DOHH2 (cell line): ENCODE results near the gene GRK1.

Experiments used
- H3F3A ChIP-seq: fragments of 200-600 bp; sonication (generic), shearing (Covaris generic); 2 replicates; pipeline ENCODE4 v1.6.0; 2016; ENCODE audit warnings: antibody characterized with exemption, mild to moderate bottlenecking; ENCODE audit not compliant: control insufficient read depth, insufficient read depth
- H3K27ac ChIP-seq: fragments of 200-600 bp; sonication (generic); 2 replicates; pipeline ENCODE4 v1.5.1; 2014; ENCODE audit warnings: low read depth, mild to moderate bottlenecking, low read length, moderate library complexity
- H3K27me3 ChIP-seq: fragments of 200-600 bp; sonication (generic); 2 replicates; pipeline ENCODE4 v1.6.1; 2014; ENCODE audit warnings: mild to moderate bottlenecking, low read length, mixed read lengths; ENCODE audit not compliant: control insufficient read depth
- H3K36me3 ChIP-seq: fragments of 200-600 bp; sonication (generic); 2 replicates; pipeline ENCODE4 v1.6.1; 2014; ENCODE audit warnings: mild to moderate bottlenecking, low read length, moderate library complexity, mixed read lengths; ENCODE audit not compliant: control insufficient read depth
- H3K4me1 ChIP-seq: fragments of 200-600 bp; sonication (generic); 2 replicates; pipeline ENCODE4 v1.6.1; 2014; ENCODE audit warnings: mild to moderate bottlenecking, low read length, mixed read lengths; ENCODE audit not compliant: control insufficient read depth
- H3K4me2 ChIP-seq: fragments of 200-600 bp; sonication (generic); 2 replicates; pipeline ENCODE4 v1.6.0; 2014; ENCODE audit warnings: mild to moderate bottlenecking, low read length, moderate library complexity
- H3K4me3 ChIP-seq: fragments of 200-600 bp; sonication (generic); 2 replicates; pipeline ENCODE4 v1.5.1; 2014; ENCODE audit warnings: mild to moderate bottlenecking, low read length, mixed read lengths
- H3K79me2 ChIP-seq: fragments of 200-600 bp; sonication (generic); 2 replicates; pipeline ENCODE4 v1.6.1; 2014; ENCODE audit warnings: mild to moderate bottlenecking, low read length, mixed read lengths; ENCODE audit not compliant: control insufficient read depth
- H3K9me2 ChIP-seq: fragments of 200-600 bp; sonication (generic); replicated peaks from 2 replicates; pipeline ENCODE4 v1.6.1; 2014; ENCODE audit warnings: mild to moderate bottlenecking, low read length, mixed read lengths; ENCODE audit not compliant: control insufficient read depth
- H3K9me3 ChIP-seq: fragments of 200-600 bp; sonication (generic); 2 replicates; pipeline ENCODE4 v1.6.1; 2014; ENCODE audit warnings: antibody characterized with exemption, low read length, mixed read lengths; ENCODE audit not compliant: control insufficient read depth, insufficient read depth
- H4K20me1 ChIP-seq: fragments of 200-600 bp; sonication (generic); 2 replicates; pipeline ENCODE4 v1.6.0; 2014; ENCODE audit warnings: low read depth, mild to moderate bottlenecking, antibody characterized with exemption, low read length, moderate library complexity; ENCODE audit not compliant: control insufficient read depth, insufficient read depth
- EZH2phosphoT487 ChIP-seq: fragments of 200-600 bp; sonication (generic); IDR thresholded peaks from 2 replicates; pipeline ENCODE4 v1.6.1; 2017; ENCODE audit warnings: borderline replicate concordance, mild to moderate bottlenecking, antibody characterized with exemption, low read length, moderate library complexity, mixed read lengths
- TF ChIP-seq, protein P1 (sequence below): fragments of 200-600 bp; sonication (generic); IDR thresholded peaks from one replicate; pipeline ENCODE4 v1.5.1; 2014; ENCODE audit warnings: antibody characterized with exemption, mild to moderate bottlenecking, low read depth, low read length; ENCODE audit not compliant: poor library complexity, severe bottlenecking

The GRK1 gene

DNA sequence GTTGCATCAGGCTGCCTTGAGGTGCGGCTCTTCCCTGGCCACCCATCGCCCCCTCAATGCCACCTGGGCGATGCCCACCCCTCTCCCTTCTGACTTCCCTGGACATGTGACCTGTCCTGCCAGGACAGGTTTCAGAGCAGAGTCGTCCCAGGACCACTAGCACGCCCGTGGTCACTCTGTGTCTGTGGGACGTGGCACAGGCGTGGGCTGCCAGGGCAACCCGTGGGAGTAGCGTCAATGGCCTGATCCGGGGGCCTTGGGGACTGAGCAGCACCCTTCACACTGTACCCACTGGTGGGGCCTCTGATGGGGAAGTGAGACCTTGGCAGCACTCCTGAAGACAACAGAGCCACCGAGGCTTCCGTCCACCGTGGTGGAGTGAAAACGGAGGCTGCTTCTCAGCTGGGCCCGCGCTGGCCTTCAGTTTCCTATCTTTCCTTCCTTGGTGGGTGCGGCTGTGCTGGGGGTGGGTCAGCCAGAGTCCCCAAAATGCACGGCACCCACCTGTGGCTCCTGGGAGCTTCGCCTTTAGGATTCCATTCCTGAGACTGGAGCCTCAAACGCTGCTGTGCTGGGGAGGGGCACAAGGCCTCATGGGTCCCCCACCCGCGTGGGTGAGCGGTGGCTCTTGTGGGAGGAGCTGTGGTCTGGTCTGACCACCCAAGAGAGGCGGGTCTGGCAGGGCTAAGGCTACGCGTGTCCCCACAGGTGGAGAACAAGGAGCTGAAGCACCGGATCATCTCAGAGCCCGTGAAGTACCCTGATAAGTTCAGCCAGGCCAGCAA lies 65.3 kb downstream of the GRK1 start:
- Histone ChIP-seq H3K4me2 (no peak overlapping the region), H3K9me2 (no peaks in the 10 kb centered on the region), H3K27me3 (no peaks in the 10 kb centered on the region), H3K27ac (no peak overlapping the region), H3K4me3 (no peak overlapping the region), H3K79me2 (no peaks in the 10 kb centered on the region), H3F3A (0 out of 2 replicates have a peak, but pooled peaks cover 10% of the 10 kb centered on the region), H4K20me1 (no peaks in the 10 kb centered on the region), H3K36me3 (no peaks in the 10 kb centered on the region), H3K9me3 (peaks cover 46% of the 10 kb centered on the region; the same call in 1 of the 2 replicates), H3K4me1 (no peaks in the 10 kb centered on the region)
- TF ChIP-seq, protein P1, sequence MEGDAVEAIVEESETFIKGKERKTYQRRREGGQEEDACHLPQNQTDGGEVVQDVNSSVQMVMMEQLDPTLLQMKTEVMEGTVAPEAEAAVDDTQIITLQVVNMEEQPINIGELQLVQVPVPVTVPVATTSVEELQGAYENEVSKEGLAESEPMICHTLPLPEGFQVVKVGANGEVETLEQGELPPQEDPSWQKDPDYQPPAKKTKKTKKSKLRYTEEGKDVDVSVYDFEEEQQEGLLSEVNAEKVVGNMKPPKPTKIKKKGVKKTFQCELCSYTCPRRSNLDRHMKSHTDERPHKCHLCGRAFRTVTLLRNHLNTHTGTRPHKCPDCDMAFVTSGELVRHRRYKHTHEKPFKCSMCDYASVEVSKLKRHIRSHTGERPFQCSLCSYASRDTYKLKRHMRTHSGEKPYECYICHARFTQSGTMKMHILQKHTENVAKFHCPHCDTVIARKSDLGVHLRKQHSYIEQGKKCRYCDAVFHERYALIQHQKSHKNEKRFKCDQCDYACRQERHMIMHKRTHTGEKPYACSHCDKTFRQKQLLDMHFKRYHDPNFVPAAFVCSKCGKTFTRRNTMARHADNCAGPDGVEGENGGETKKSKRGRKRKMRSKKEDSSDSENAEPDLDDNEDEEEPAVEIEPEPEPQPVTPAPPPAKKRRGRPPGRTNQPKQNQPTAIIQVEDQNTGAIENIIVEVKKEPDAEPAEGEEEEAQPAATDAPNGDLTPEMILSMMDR, result no peak
- TF ChIP-seq EZH2phosphoT487, result no peak

DNA sequence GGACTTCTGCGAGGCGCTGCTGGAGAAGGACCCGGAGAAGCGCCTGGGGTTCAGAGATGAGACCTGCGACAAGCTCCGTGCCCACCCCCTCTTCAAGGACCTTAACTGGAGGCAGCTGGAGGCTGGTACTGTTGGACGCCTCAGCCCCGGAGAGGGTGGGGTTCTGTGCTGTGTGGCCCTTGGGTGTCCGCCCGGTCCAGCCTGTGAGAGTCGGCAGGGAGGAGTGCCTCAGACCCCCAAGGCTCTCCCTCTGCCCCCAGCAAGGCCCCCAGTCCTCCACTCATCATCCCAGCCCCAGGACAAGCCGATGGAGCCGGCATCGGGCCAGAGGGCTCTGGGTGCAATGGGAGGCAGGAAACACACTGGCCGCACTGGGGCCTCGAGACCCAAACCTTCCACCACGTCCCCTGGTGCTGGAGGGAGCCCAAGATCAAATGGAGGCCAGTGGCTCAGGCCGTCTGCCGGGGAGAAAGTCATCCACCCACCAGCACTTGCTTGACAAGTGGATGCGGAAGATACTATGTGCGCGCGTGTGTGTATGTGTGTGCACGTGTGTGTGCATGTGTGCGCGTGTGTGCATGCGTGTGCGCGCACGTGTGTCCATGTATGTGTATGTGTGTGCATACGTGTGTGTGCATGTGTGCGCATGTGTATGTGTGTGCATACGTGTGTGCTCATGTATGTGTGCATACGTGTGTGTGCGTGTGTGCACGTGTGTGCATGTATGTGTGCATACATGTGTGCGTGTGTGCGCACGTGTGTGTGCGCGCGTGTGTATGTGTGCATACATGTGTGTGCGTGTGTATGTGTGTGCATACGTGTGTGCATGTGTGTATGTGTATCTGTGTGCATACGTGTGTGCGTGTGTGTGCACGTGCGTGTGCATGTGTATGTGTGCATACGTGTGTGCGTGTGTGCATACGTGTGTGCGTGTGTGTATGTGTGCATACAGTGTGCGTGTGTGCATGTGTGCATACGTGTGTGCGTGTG lies 66.2 kb downstream of the GRK1 start:
- H3K27ac ChIP-seq, result no peak overlapping the region
- peaks cover 46% of the 10 kb centered on the region; the same call in 1 of the 2 replicates for H3K9me3 ChIP-seq
- no peaks in the 10 kb centered on the region for H3K4me1 ChIP-seq
- no peaks in the 10 kb centered on the region for H3K79me2 ChIP-seq
- no peaks in the 10 kb centered on the region for H3K36me3 ChIP-seq
- H3K27me3 ChIP-seq, result no peaks in the 10 kb centered on the region
- no peaks in the 10 kb centered on the region for H4K20me1 ChIP-seq
- TF ChIP-seq, protein P1, result no peak
- TF ChIP-seq EZH2phosphoT487, result no peak
- H3K4me2 ChIP-seq, result no peak overlapping the region
- no peak overlapping the region for H3K4me3 ChIP-seq
- H3K9me2 ChIP-seq, result no peaks in the 10 kb centered on the region
- H3F3A ChIP-seq, result 0 out of 2 replicates have a peak, but pooled peaks cover 10% of the 10 kb centered on the region

DNA sequence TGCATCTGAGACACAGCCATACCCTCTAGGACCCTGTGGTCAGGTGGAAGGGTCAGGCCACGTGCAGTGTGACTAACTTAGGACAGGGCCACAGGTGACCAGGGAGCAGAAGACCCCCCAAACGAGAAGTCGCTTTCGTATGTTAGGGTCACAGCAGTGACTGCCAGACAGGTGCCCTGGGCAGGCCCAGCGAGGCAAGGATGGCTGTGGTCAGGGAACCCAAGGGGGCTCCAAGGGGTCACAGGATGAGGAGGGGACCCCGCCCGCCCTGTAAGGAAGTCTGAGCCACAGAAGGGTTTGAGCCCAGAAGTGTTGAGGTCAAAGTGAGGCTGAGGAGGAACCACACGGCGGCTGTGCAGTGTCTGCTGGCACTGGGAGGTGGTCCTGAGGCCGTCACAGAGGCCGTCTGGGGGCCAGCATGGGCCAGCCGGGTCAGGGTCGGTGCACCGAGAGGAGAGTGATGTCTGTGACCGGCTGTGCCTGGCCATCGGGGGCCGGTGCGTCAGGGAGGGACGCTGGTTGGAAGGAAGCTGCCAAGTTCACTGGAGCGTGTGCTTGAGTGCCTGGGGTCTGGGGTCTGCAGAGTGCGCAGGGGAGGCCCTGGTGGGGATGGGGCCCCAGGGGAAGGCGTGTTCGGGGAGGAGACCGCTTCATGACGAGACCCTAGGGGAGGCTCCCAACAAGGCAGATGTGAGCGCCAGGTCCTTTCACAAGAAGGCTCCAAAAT lies 67.2 kb downstream of the GRK1 start:
- Histone ChIP-seq H3F3A (0 out of 2 replicates have a peak, but pooled peaks cover 10% of the 10 kb centered on the region), H3K4me1 (no peaks in the 10 kb centered on the region), H3K27ac (no peak overlapping the region), H3K9me2 (no peaks in the 10 kb centered on the region), H3K27me3 (no peaks in the 10 kb centered on the region), H3K36me3 (no peaks in the 10 kb centered on the region), H4K20me1 (no peaks in the 10 kb centered on the region), H3K4me3 (no peak overlapping the region), H3K79me2 (no peaks in the 10 kb centered on the region), H3K4me2 (no peak overlapping the region), H3K9me3 (peaks cover 46% of the 10 kb centered on the region; the same call in 1 of the 2 replicates)
- no peak for TF ChIP-seq EZH2phosphoT487
- TF ChIP-seq, protein P1, result no peak
